OCI-LY7 (cell line): Measurements from ENCODE around the gene SETDB2. TPM values are rescaled to one million over a fixed set of nuclear protein-coding genes. Genes with fewer than 3 reads are reported as not detected.
A peak's percentile ranks its signal among the peaks of the same experiment; 100 is the strongest.

Experiments
- BruUV-seq: library from RNA; stranded (reverse); fragments of 400-500 nt; replicated peaks from 2 replicates; lab custom pipeline; 2021; lab: Mats Ljungman, UMichigan
- CTCF ChIA-PET: fragments of 300-600 bp; sonication (Branson Sonifier 250); formaldehyde crosslinking; loops from one replicate; lab custom pipeline; 2022; ENCODE audit warnings: antibody characterized with exemption; ENCODE audit not compliant: unreplicated experiment; lab: Charles Lee
- POLR2A ChIA-PET: fragments of 300-600 bp; sonication (Branson Sonifier 250); formaldehyde crosslinking; loops from one replicate; lab custom pipeline; 2022; ENCODE audit warnings: antibody characterized with exemption; lab: Charles Lee
- DNase-seq: peaks from one replicate; pipeline ENCODE4 v3.0.0-alpha.2; 2015; ENCODE audit warnings: low spot score
- H2AFZ ChIP-seq: fragments of 200-600 bp; sonication (generic), shearing (Covaris generic); 2 replicates; pipeline ENCODE4 v1.6.1; 2014; ENCODE audit warnings: mild to moderate bottlenecking, antibody characterized with exemption, low read length, moderate library complexity
- H3K27ac ChIP-seq: fragments of 200-600 bp; sonication (generic); 2 replicates; pipeline ENCODE4 v1.5.1; 2014; ENCODE audit warnings: mixed run types, low read depth, mild to moderate bottlenecking, moderate library complexity, low read length, inconsistent platforms; ENCODE audit not compliant: poor library complexity, severe bottlenecking
- H3K36me3 ChIP-seq: fragments of 200-600 bp; sonication (generic); 2 replicates; pipeline ENCODE4 v1.6.1; 2014; ENCODE audit warnings: mild to moderate bottlenecking, antibody characterized with exemption, low read length, moderate library complexity, mixed read lengths; ENCODE audit not compliant: insufficient read depth
- H3K4me1 ChIP-seq: fragments of 200-600 bp; sonication (generic); 2 replicates; pipeline ENCODE4 v1.5.1; 2014; ENCODE audit warnings: mild to moderate bottlenecking, low read length; ENCODE audit not compliant: insufficient read depth, poor library complexity, severe bottlenecking
- H3K4me2 ChIP-seq: fragments of 200-600 bp; sonication (generic); 2 replicates; pipeline ENCODE4 v1.6.1; 2014; ENCODE audit warnings: mild to moderate bottlenecking, low read length
- H3K4me3 ChIP-seq: fragments of 200-600 bp; sonication (generic); 2 replicates; pipeline ENCODE4 v1.5.1; 2014; ENCODE audit warnings: mild to moderate bottlenecking, low read depth, low read length; ENCODE audit not compliant: poor library complexity, severe bottlenecking
- H3K79me2 ChIP-seq: fragments of 200-600 bp; sonication (generic); 2 replicates; pipeline ENCODE4 v1.6.1; 2016; ENCODE audit warnings: low read depth, mild to moderate bottlenecking, low read length, moderate library complexity, mixed read lengths; ENCODE audit not compliant: insufficient read depth
- H3K9me2 ChIP-seq: fragments of 200-600 bp; sonication (generic); 2 replicates; pipeline ENCODE4 v1.6.1; 2016; ENCODE audit warnings: mild to moderate bottlenecking, low read length, mixed read lengths; ENCODE audit not compliant: insufficient read depth
- H3K9me3 ChIP-seq: fragments of 200-600 bp; sonication (generic); 2 replicates; pipeline ENCODE4 v1.6.1; 2014; ENCODE audit warnings: mild to moderate bottlenecking, mixed run types, low read length, mixed read lengths
- H4K20me1 ChIP-seq: fragments of 200-600 bp; sonication (generic); 2 replicates; pipeline ENCODE4 v1.6.1; 2014; ENCODE audit warnings: mild to moderate bottlenecking, antibody characterized with exemption, low read length, moderate library complexity, mixed read lengths; ENCODE audit not compliant: insufficient read depth
- EZH2phosphoT487 ChIP-seq: fragments of 200-600 bp; sonication (generic); IDR thresholded peaks from 2 replicates; pipeline ENCODE4 v1.6.1; 2018; ENCODE audit warnings: low read depth, borderline replicate concordance, mild to moderate bottlenecking, mixed run types, antibody characterized with exemption, low read length, moderate library complexity, mixed read lengths
- intact Hi-C: fragments of 100-400 bp; cut with micrococcal nuclease; formaldehyde crosslinking; loops from one replicate; pipeline ENCODE4 v1.10.0; 2022; ENCODE audit not compliant: unreplicated experiment
- total RNA-seq, 2 experiments: library from RNA; depleted of rRNA in 1 of 2; stranded (reverse); fragments of >200 nt in 1 of 2; shearing (Covaris generic) in 1 of 2; gene quantifications; 2 replicates each; pipeline ENCODE4 v1.2.3, GENCODE V29; 2014 to 2022
- TF ChIP-seq, protein P1 (sequence below): fragments of 200-600 bp; sonication (generic); conservative IDR thresholded peaks from 2 replicates; pipeline ENCODE4 v1.5.1; 2014; ENCODE audit warnings: mild to moderate bottlenecking, antibody characterized with exemption, low read length, moderate library complexity, mixed read lengths

Gene SETDB2
- total RNA-seq, 2 experiments from 2014 or later, result 22.0 to 41.3 TPM

DNA sequence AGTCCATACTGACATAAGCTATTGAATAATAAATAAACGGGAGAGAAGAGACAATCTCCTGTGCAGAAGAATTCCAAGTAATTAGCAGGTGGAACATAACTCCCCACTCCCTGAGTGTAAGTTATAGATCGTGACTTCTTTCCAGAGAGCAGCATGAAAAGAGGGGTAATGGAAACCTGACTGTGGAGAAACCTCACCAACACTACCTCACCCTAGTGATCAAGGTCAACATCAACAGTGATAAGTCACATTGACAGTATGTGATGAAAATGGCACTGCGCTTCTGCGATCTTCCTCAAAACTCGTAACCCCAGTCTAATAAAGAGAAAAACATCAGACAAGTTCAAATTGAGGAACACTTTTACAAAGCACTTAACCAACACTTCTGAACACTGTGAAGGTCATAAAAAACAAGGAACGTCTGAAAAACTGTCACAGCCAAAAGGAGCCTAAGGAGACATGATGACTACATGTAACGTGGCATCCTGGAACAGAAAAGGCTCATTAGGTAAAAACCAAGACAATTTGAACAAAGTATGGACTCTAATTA, 20.0 kb upstream of the SETDB2 start:
- Histone ChIP-seq H3K4me1 (peaks cover 27% of the 10 kb centered on the region), H3K9me2 (no peaks in the 10 kb centered on the region), H3K36me3 (no peaks in the 10 kb centered on the region), H2AFZ (no peak overlapping the region), H3K4me2 (no peak overlapping the region), H4K20me1 (no peaks in the 10 kb centered on the region), H3K79me2 (no peaks in the 10 kb centered on the region), H3K27ac (no peak overlapping the region), H3K9me3 (no peaks in the 10 kb centered on the region), H3K4me3 (no peak overlapping the region)
- intact Hi-C loops, result no loop called here
- TF ChIP-seq EZH2phosphoT487, result no peak
- TF ChIP-seq, protein P1, sequence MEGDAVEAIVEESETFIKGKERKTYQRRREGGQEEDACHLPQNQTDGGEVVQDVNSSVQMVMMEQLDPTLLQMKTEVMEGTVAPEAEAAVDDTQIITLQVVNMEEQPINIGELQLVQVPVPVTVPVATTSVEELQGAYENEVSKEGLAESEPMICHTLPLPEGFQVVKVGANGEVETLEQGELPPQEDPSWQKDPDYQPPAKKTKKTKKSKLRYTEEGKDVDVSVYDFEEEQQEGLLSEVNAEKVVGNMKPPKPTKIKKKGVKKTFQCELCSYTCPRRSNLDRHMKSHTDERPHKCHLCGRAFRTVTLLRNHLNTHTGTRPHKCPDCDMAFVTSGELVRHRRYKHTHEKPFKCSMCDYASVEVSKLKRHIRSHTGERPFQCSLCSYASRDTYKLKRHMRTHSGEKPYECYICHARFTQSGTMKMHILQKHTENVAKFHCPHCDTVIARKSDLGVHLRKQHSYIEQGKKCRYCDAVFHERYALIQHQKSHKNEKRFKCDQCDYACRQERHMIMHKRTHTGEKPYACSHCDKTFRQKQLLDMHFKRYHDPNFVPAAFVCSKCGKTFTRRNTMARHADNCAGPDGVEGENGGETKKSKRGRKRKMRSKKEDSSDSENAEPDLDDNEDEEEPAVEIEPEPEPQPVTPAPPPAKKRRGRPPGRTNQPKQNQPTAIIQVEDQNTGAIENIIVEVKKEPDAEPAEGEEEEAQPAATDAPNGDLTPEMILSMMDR, result no peak
- DNase-seq, result no peak
- BruUV-seq, result no TSS peak
- ChIA-PET POLR2A (interaction anchor here (0.6 kb wide), 1 partner anchor 167 kb away, joined by 3 read pairs; no protein-coding TSS in a partner anchor), CTCF (no interaction called here)

DNA sequence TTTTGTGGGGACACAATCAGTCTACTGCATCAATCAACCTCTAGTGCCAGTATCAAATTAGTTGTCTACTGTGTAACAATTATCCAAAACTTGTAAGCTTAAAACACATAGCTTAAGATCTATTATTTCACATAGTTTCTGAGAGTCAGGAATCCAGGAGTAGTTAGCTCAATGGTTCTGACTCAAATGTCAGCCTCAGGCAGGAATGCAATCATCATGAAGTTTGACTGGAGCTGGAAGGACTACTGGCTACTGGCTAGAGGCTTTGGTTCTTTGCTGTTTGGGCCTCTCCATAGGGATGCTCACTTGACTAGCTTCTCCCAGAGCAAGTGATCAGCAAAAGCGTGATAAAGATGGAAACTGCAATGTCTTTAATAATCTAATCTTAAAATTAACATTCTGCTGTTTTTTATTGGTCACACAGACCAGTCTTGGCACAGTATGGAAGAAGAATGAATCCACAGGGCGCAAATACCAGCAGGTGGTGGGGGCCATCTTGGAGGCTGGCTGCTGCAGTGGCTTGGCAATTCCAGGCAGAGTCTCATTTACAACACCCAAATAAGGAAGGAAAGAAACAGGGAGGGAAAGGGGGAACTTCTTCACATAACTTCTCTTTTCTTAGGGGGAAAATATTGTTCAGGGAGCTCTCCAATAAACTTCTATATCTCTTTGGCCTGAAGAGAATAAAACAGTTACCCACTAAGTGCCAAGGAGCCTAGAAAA, 15.9 kb upstream of the SETDB2 start:
- Histone ChIP-seq H3K9me2 (no peaks in the 10 kb centered on the region), H3K9me3 (no peaks in the 10 kb centered on the region), H2AFZ (no peak overlapping the region), H3K79me2 (no peaks in the 10 kb centered on the region), H3K4me1 (peaks cover 10% of the 10 kb centered on the region), H3K4me2 (no peak overlapping the region), H4K20me1 (no peaks in the 10 kb centered on the region), H3K27ac (no peak overlapping the region), H3K4me3 (no peak overlapping the region), H3K36me3 (no peaks in the 10 kb centered on the region)
- TF ChIP-seq, protein P1, result no peak
- no peak for TF ChIP-seq EZH2phosphoT487
- ChIA-PET POLR2A (interaction anchor here (0.6 to 3.1 kb wide), 8 partner anchors 8 to 181 kb away, joined by 3 to 22 read pairs (median 4); partner anchors contain the start of genes CAB39L and SETDB2), CTCF (interaction anchor here (0.6 kb wide), 1 partner anchor 231 kb away, joined by 4 read pairs; no protein-coding TSS in a partner anchor)
- no peak for DNase-seq
- BruUV-seq, result no TSS peak
- intact Hi-C loops, result no loop called here

DNA sequence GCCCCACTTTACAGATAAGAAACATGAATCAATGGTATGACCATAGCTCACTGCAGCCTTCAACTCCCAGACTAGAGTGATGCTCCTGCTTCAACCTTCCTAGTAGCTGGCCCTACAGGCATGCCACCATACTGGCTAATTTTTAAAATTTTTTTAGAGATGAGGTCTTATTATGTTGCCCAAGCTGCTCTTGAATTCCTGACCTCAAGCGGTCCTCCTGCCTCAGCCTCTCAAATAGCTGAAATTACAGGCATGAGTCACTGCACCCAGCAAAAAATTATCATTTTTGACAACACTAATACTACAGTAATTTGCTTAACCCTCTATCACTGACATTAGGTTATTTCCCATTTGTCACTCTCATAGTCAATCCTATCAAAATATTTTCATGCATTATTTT, 15.0 kb upstream of the SETDB2 start:
- no peak overlapping the region for H3K4me2 ChIP-seq
- ChIA-PET POLR2A (interaction anchor here (1.1 to 5.7 kb wide), 5 partner anchors 7 to 30 kb away, joined by 3 to 46 read pairs (median 11); partner anchors contain the start of genes CAB39L and SETDB2), CTCF (interaction anchor here (0.6 kb wide), 1 partner anchor 230 kb away, joined by 4 read pairs; no protein-coding TSS in a partner anchor)
- peaks cover 10% of the 10 kb centered on the region for H3K4me1 ChIP-seq
- H3K27ac ChIP-seq, result no peak overlapping the region
- no peaks in the 10 kb centered on the region for H3K79me2 ChIP-seq
- no TSS peak for BruUV-seq
- H2AFZ ChIP-seq, result peak overlapping the region; percentile 21; the same call in 1 of the 2 replicates
- no peaks in the 10 kb centered on the region for H3K9me3 ChIP-seq
- H3K9me2 ChIP-seq, result no peaks in the 10 kb centered on the region
- H4K20me1 ChIP-seq, result no peaks in the 10 kb centered on the region
- no peaks in the 10 kb centered on the region for H3K36me3 ChIP-seq
- no peak for TF ChIP-seq EZH2phosphoT487
- TF ChIP-seq, protein P1, result no peak
- intact Hi-C loops, result no loop called here
- no peak for DNase-seq
- H3K4me3 ChIP-seq, result no peak overlapping the region
